Forelimb muscle (tissue), 1 donor: Measurements from ENCODE around the gene ASXL1. TPM values are rescaled to one million over a fixed set of nuclear protein-coding genes. Genes with fewer than 3 reads are reported as not detected.
"Not testable (repeated sequence)": the region's sequence is repeated elsewhere in the genome, so short reads cannot be mapped to it uniquely, and the experiment has no call there.

Experiments
- DNase-seq: peaks from one replicate; pipeline ENCODE4 v3.0.0-alpha.2; 2013; ENCODE audit warnings: low read depth
- polyA plus RNA-seq: library from polyadenylated mRNA; unstranded; fragments of 120-200 nt; gene quantifications from one replicate; pipeline ENCODE4 v1.2.1, GENCODE V29; 2013; ENCODE audit not compliant: insufficient read length

The ASXL1 gene
- 32.5 TPM for polyA plus RNA-seq

DNA sequence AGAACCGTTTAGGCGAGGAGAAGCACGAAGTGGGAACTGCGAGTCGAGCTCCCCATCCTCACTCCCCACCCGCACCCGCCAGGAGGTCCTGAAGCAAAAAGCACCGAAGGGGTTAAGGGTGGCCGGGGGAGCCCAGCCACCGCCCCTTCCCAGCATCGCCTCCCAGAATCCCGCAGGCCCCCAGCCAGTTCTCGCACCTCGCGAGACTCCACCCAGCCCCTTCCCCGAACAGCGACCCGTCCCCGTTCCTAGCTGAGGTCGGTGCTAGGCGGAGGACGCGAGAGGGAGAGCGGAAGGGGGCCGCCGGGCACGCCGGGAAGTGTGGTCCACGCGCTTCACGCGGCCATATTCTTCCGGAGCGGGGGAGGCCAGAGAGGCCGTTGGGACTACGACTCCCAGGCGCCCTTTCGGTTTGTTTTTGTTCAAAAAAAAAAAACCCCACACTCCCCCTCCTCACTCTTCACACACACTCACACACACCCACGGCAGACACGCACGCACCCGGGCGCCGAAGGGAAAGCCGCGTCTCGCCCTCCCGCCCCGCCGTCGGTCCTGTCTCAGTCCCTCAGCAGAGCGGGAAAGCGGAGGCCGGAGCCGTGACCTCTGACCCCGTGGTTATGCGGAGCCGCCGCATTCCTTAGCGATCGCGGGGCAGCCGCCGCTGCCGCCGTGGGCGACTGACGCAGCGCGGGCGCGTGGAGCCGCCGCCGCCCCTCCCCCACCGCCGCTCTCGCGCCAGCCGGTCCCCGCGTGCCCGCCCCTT is at the start of gene ASXL1:
Gene ASXL1, plus strand, starts transcription at position 463 of the 763 bp plus-strand sequence. CDS start 445 bp downstream, outside the sequence.
- DNase-seq, result peak; percentile 93

- no peak for DNase-seq
Observed at GRCh38 chr20:32312718-32313424, 45.3 kb upstream of the ASXL1 start.

GRCh38 chr20:32314768-32315167 is 43.4 kb upstream of the ASXL1 start:
- no peak for DNase-seq

- no peak for DNase-seq
Observed at GRCh38 chr20:32315399-32315798, 42.7 kb upstream of the ASXL1 start.

- DNase-seq, result no peak
Observed at GRCh38 chr20:32315891-32316290, 42.2 kb upstream of the ASXL1 start.

GRCh38 chr20:32316667-32317066 is 41.5 kb upstream of the ASXL1 start:
- no peak for DNase-seq

GRCh38 chr20:32319100-32319499 is 39.0 kb upstream of the ASXL1 start:
- no peak for DNase-seq

DNA sequence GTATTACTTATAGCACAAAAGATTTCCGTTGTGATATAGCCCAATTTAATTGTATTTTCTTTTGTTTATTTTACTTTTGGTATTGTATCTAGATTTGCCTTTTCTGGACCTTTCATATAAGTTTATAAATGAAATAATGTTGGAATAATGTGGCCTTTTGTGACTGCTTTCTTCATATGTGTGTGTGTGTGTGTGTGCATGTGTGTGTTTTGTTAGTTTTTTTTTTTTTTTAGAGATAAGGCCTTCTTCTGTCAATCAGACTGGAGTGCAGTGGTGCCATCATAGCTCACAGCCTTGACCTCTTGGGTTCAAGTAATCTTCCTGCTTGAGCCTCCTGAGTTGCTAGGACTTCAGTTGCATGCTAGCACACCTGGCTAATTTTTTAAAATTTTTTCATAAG is 37.8 kb upstream of the ASXL1 start:
- no peak for DNase-seq

- no peak for DNase-seq
Observed at GRCh38 chr20:32321390-32321789, 36.7 kb upstream of the ASXL1 start.

- not testable (repeated sequence) for DNase-seq
Observed at GRCh38 chr20:32322260-32322659, 35.9 kb upstream of the ASXL1 start.

DNA sequence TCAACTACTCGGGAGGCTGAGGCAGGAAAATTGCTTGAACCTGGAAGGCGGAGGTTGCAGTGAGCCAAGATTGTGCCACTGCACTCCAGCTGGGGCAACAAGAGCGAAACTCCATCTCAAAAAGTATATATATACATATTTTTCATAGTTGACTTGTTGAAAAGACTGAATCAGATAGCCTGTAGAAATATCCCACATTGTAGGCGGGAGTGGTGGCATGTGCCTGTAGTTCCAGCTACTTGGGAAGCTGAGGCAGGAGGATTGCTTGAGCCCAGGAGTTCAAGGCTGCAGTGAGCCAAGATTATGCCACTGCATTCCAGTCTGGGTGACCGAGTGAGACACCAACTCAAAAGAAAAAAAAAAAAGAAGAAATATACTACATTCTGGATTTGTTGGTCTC is 34.4 kb upstream of the ASXL1 start:
- DNase-seq, result not testable (repeated sequence)

DNA sequence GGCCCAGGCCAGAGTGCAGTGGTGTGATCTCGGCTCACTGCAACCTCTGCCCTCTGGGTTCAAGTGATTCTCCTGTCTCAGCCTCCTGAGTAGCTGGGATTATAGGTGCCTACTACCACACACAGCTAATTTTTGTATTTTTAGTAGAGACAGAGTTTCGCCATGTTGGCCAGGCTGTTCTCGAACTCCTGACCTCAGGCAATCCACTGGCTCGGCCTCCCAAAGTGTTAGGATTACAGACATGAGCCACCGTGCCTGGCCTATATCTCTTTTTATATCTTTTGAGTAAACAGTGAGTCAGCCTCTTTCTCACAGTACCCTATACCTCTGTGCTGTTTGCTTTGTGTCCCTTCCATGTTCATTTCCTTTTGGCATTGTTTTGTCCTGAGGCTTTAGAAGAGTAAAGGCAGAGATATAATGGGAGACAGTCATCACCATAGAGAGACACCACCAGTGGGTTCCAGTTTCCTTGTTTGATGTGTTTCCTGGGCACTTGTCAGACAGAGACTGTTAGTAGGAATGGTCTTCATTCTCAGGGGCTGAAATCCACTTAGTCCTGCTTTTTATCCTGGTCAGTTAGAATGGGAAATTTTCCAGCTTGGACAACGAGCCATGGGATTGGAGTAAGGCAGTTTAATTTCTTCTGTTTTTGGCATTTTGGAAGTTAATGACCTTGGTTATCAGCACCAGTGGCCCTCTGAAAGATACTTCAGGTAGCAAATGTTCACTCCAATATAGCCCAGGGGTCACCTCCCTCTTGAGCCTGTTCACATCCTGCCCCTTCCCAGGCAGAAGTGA is 32.2 kb upstream of the ASXL1 start:
- no peak for DNase-seq

DNA sequence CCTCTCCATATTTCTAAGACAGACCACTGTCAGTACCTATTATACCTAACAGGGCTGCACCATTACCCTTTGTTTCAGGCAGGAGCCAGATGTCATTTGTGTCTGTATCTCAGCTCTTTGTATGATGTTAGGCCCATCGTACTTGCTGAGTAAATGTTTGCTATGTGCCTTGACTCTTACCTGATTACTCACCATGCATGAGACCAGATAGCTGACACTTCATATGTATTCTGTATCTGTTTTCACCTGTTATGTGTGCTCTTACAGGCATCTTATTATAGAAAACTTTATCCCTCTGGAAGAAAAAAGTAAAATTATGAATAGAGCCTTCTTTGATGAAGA is 31.7 kb upstream of the ASXL1 start:
- no peak for DNase-seq

- no peak for DNase-seq
Observed at GRCh38 chr20:32327087-32327681, 30.9 kb upstream of the ASXL1 start.

DNA sequence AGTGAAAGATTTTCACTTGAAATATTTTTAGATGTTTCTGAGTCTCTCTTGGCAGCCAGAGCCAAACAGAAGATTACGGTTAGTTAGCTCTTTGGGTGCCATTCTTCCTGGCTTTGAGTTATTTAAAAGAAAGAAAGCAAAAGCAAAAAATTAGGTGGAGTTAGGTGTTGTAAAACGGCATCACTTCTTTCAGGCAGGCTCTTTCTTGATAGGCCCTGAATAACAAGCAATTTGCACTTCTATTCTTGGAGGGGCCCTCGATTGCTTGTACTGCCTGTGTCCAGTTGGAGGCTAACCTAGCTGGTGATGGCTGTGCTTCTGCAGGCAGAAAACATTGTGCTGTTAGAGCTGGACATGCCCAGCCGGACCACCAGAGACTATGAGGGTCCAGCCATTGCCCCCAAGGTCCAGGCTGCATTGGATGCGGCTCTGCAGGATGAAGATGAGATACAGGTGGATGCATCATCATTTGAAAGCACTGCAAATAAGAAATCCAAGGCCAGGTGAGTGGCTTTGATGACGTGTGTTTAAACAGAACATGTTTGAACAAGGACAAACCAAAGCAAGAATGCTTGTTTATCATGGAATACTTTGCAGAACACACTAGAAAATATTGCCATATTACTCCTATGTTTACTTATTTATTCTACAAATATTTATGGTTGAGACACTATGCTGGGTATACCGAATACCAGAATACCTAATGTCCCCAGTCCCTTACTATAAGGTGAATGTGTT is 28.1 kb upstream of the ASXL1 start:
- no peak for DNase-seq

DNA sequence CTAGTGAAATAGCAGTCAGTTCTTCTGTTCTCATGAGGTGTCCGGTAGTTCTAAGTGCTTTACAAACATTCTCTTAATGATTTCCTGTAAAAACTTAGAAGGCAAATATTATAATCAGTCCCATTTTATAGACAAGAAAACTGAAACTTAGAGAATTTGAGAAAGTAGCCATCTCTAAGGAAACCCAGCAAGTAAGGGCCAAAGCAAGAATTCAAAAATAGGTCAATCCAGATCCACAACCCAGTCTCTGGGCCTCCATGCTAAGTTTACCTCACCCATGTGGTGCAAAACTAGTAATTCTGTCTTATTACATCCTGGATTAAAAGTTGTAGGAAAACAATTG is 27.6 kb upstream of the ASXL1 start:
- DNase-seq, result no peak

DNA sequence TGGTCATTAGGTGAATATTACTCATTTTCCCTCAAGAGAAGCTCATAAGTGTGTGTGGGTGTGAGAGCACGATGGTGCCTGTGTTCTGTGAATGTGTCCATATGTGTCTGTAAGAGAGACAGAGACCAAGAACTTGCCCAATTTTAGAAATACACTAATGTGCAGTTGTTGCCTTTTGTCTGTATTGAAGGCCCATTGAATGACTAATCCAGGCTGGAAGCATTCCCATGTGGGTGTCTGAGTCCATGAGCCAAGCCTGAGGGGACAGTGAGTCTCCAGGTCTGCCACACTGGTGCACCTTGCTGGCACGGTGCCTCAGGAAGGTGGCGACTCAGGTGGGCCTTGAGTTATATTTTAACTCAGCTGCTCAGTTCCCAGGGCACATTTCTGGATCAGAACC is 25.5 kb upstream of the ASXL1 start:
- no peak for DNase-seq

DNA sequence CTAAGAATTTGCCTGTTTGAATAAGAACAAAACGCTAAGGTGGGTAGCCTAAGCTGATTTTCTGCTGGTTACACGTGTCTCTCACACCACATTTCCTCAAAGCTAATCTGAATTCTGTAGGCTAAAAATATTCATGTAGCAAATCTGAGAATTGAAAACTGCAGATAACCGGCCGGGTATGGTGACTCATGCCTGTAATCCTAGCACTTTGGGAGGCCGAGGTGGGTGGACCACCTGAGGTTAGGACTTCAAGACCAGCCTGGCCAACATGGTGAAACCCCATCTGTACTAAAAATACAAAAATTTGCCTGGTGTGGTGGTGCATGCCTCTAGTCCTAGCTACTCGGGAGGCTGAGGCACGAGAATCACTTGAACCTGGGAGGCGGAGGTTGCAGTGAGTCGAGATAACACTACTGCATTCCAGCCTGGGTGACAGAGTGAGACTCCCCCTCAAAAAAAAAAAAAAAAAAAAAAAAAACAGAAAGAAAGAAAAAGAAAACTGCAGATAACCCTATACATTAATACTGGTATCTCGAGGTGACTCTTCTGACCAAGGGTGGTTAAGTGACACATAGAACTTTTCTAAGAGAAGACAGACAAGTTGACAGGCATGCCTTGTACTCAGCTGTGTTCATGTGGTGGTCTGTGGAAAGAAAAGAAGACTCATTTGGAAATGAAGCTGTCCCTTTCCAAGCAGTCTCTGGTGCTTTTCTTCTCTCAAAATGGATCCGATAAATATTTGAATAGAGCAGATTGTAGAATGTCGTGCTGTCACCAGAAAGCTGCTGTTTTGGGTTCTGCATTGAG is 24.7 kb upstream of the ASXL1 start:
- no peak for DNase-seq

DNA sequence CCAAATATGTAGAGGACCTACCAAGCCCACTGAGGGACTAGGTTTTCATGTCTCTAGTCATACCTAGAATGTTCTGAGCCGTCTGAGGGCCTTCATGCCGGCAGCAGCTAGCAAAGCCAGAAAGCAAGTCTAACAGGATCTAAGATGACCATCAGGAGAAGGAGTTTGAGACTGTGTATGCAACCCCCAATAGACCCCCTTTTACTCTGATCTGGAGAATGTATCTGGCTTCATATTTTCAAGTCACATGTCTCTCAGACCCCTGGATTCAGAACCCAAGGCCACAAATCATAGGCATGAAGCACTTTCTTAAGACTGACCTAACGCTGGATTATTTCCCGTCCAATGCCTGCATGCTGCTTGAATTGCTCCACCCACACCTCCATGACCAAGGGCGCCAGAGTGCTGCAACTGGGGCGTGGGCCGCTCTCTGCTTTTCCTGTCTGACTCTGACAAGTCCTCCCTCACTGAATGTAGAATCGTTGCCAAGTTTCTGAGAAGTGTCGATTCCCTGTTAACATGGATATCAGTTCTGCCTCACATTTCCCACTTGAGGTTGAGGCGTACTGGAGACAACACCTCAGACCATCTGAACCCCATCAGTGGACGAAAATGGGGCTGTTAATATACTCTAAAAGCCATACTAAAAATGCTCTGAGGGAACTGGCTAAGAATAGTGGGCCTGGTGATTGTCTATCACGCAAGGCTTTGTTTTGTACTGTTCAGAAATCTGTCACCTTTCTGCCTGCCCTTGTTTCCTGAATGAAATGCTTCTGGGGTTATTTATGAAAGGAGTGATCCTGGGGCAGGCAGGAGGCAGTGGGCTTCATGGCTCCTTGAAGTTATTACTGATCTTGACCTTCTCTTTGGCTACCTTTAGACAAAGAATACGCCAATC is 23.9 kb upstream of the ASXL1 start:
- DNase-seq, result no peak

DNA sequence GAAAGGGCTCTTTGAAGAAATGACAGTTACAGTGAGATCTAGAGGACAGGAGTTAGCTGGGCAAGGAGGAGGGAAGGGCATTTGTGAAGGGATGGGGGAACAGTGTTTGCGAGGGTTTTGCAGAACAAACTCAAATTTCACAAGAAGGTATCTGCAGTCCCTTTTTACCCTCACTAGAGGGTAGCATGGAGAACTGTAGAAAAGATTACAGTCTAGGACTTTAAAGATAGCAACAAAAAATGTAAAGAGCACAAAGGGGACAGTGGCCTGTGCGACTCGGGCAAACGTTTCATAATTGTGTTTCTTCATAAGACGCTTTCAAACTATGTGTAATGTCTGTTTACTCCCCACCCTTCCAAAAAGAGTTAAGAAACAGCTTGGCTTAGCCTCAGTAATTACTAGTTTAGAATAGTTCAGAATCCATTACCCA is 21.2 kb upstream of the ASXL1 start:
- DNase-seq, result no peak
